ENCODE data around the gene VWA3A. TPM values are rescaled to one million over a fixed set of nuclear protein-coding genes. Genes with fewer than 3 reads are reported as not detected.
"Not testable (repeated sequence)": the region's sequence is repeated elsewhere in the genome, so short reads cannot be mapped to it uniquely, and the experiment has no call there.

The VWA3A gene
- polyA plus RNA-seq, 2 of the 4 experiments (the other 2 are of a cell fraction), result 0.17 TPM; not detected in 1

DNA sequence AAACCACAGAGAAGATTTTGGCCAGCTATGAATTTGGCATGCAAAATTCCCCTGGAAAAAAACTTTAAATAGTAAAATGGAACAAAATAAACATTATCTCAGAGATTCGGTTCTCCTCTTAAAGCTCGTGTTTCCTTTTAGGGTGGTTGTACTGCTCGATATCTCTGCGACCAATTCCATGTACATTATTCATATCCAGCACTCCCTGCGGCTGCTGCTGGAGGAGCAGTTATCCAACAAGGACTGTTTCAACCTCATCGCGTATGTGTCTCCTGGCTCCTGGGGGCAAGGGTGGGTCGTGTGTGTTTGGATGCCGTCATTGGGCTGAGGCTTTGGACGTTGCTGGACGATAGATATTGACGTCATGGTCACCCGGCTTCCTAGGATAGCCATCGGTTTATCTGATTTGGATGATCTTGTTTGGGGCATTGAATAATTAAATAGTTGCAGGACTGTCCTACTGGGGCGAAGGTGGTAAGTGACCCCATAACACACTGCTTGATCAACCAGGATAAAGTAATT lies 33.8 kb downstream of the VWA3A start:
- ChIA-PET CTCF (interaction anchor here (0.8 kb wide), 1 partner anchor 48 kb away, joined by 4 read pairs; no protein-coding TSS in a partner anchor), POLR2A (no interaction called here)
- ATAC-seq (no peak), DNase-seq (ENCODE audit: low read depth in 1 of 2, low spot score in 1 of 2) (no peak), FAIRE-seq (no peak)
- 64% methylated on average over 15 of the region's 15 CpGs for WGBS (ENCODE audit: missing lambda C conversion rate)
- no peaks in the 10 kb centered on the region for H3K4me1 ChIP-seq
- no peak overlapping the region for H3K4me3 ChIP-seq
- 0 out of 3 replicates have a peak, but pooled peaks cover 5% of the 10 kb centered on the region for H3K9me3 ChIP-seq
- no peak for TF ChIP-seq NPAS2 (CRISPR knock-in tag; IDR thresholded peaks at IDR 0.05; ENCODE audit: borderline replicate concordance)
- TF ChIP-seq ZC3H11A (IDR thresholded peaks at IDR 0.05), result no peak
- TF ChIP-seq CBX8 (IDR thresholded peaks at IDR 0.05), result no peak
- TF ChIP-seq, protein P1, sequence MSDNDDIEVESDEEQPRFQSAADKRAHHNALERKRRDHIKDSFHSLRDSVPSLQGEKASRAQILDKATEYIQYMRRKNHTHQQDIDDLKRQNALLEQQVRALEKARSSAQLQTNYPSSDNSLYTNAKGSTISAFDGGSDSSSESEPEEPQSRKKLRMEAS (IDR thresholded peaks at IDR 0.05), result no peak
- no peak for TF ChIP-seq TFCP2L1 (CRISPR knock-in tag; IDR thresholded peaks at IDR 0.05)
- no peak for TF ChIP-seq HOXB13 (CRISPR knock-in tag; IDR thresholded peaks at IDR 0.05; ENCODE audit: low read depth)
- TF ChIP-seq MYC (IDR thresholded peaks at IDR 0.05; ENCODE audit: borderline replicate concordance, low read length), result no peak
- TF ChIP-seq POLR2AphosphoS2 (conservative IDR thresholded peaks at IDR 0.05; ENCODE audit: low read length), result no peak
- TF ChIP-seq CEBPB (IDR thresholded peaks at IDR 0.05), result no peak
- no peak overlapping the region for H3K4me2 ChIP-seq
- H3K27ac ChIP-seq, result no peak overlapping the region

DNA sequence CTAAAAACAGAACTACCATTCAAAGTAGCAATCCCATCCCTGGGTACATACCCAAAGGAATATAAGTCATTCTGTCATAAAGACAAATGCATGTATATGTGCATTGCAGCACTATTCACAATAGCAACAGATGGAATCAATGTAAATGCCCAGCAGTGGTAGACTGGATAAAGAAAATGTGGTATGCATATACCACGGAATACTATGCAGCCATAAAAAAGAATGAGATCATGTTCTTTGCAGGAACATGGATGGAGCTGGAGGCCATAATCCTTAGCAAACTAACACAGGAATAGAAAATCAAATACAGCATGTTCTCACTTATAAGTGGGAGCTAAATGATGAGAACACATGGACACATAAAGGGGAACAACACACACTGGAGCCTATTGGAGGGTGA lies 36.2 kb downstream of the VWA3A start:
- DNase-seq (ENCODE audit: low read depth in 1 of 2, low spot score in 1 of 2); ATAC-seq; H3K4me2 ChIP-seq; POLR2A ChIA-PET; H3K4me3 ChIP-seq; H3K27ac ChIP-seq; FAIRE-seq; H3K9me3 ChIP-seq; H3K4me1 ChIP-seq: not testable (repeated sequence)
- WGBS (ENCODE audit: missing lambda C conversion rate), result 28% methylated on average over 1 of the region's 1 CpG
- CTCF ChIA-PET, result interaction anchor here (2.0 kb wide), 1 partner anchor 51 kb away, joined by 4 read pairs; no protein-coding TSS in a partner anchor

DNA sequence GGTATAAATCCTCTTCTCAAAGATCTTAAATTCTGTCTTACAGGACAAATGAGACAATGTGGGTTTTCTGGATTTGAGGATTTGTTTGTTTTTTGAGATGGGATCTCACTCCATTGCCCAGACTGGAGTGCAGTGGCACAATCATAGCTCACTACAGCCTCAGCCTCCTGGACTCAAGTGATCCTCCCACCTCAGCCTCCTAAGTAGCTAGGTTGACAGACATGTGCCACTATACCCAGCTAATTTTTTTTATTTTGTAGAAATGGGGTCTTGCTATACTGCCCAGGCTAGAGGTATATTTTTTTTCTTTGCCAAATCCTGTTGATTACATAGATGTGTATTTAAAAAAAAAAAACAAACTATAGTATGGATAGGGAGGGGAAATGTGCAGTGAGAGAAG lies 38.2 kb downstream of the VWA3A start:
- 0 out of 3 replicates have a peak, but pooled peaks cover 5% of the 10 kb centered on the region for H3K9me3 ChIP-seq
- H3K4me3 ChIP-seq, result no peak overlapping the region
- no peak for DNase-seq (ENCODE audit: low read depth in 1 of 2, low spot score in 1 of 2)
- FAIRE-seq, result no peak
- no peaks in the 10 kb centered on the region for H3K4me1 ChIP-seq
- ChIA-PET CTCF (interaction anchor here (2.4 kb wide), 1 partner anchor 11 kb away, joined by 10 read pairs; no protein-coding TSS in a partner anchor), POLR2A (no interaction called here)
- H3K4me2 ChIP-seq, result no peak overlapping the region
- ATAC-seq, result no peak
- TF ChIP-seq, protein P2, sequence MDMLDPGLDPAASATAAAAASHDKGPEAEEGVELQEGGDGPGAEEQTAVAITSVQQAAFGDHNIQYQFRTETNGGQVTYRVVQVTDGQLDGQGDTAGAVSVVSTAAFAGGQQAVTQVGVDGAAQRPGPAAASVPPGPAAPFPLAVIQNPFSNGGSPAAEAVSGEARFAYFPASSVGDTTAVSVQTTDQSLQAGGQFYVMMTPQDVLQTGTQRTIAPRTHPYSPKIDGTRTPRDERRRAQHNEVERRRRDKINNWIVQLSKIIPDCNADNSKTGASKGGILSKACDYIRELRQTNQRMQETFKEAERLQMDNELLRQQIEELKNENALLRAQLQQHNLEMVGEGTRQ (IDR thresholded peaks at IDR 0.05), result no peak
- no peak for TF ChIP-seq HDAC2 (IDR thresholded peaks at IDR 0.05)
- H3K27ac ChIP-seq, result no peak overlapping the region

DNA sequence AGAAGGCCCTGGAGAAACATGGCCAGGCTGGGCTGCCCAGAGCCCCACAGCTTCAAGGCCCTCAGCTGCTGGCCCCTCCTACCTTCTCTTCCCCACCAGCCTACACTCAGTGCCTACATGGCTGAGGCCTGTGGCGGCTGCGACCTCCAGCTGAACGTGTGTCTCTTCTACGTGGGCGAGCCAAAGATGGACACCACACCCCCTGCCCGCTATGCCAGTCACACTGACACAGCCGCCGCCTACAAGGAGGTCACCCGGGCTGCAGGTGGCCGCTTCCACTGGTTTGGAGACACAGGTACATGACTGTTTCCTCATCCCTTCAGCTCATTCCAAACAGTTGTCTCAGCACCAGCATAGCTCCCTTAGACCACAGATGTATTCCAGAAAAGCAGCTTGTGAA lies 40.5 kb downstream of the VWA3A start:
- H3K4me2 ChIP-seq, result no peak overlapping the region
- FAIRE-seq, result no peak
- no peak overlapping the region for H3K27ac ChIP-seq
- no peak for TF ChIP-seq HOXA7 (CRISPR knock-in tag; IDR thresholded peaks at IDR 0.05)
- no peak for TF ChIP-seq FOSL2 (IDR thresholded peaks at IDR 0.05)
- TF ChIP-seq FOSL2 (CRISPR knock-in tag; IDR thresholded peaks at IDR 0.05), result no peak
- TF ChIP-seq BHLHE40 (IDR thresholded peaks at IDR 0.05; ENCODE audit: low read depth, low read length), result no peak
- no peak for TF ChIP-seq CHD2 (IDR thresholded peaks at IDR 0.05; ENCODE audit: low read length, partially characterized antibody)
- no peak for TF ChIP-seq HEYL (CRISPR knock-in tag; IDR thresholded peaks at IDR 0.05)
- no peak for TF ChIP-seq TP53 (CRISPR knock-in tag; IDR thresholded peaks at IDR 0.05)
- TF ChIP-seq RAD21 (conservative IDR thresholded peaks at IDR 0.05 in 1 of 2, IDR thresholded peaks at IDR 0.05 in 1 of 2), result no peak
- no peak for TF ChIP-seq PHF8 (IDR thresholded peaks at IDR 0.05; ENCODE audit: borderline replicate concordance, low read depth)
- no peak for TF ChIP-seq CHD4 (IDR thresholded peaks at IDR 0.05; ENCODE audit: borderline replicate concordance)
- TF ChIP-seq, protein P3, sequence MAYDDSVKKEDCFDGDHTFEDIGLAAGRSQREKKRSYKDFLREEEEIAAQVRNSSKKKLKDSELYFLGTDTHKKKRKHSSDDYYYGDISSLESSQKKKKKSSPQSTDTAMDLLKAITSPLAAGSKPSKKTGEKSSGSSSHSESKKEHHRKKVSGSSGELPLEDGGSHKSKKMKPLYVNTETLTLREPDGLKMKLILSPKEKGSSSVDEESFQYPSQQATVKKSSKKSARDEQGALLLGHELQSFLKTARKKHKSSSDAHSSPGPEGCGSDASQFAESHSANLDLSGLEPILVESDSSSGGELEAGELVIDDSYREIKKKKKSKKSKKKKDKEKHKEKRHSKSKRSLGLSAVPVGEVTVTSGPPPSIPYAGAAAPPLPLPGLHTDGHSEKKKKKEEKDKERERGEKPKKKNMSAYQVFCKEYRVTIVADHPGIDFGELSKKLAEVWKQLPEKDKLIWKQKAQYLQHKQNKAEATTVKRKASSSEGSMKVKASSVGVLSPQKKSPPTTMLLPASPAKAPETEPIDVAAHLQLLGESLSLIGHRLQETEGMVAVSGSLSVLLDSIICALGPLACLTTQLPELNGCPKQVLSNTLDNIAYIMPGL (CRISPR knock-in tag; IDR thresholded peaks at IDR 0.05; ENCODE audit: borderline replicate concordance), result no peak
- no peak for TF ChIP-seq CEBPB (IDR thresholded peaks at IDR 0.05)
- TF ChIP-seq FOSB (CRISPR knock-in tag; IDR thresholded peaks at IDR 0.05), result no peak
- no peak for TF ChIP-seq ZFP36 (IDR thresholded peaks at IDR 0.05; ENCODE audit: borderline replicate concordance, partially characterized antibody)
- no peak for TF ChIP-seq HOXB13 (CRISPR knock-in tag; IDR thresholded peaks at IDR 0.05; ENCODE audit: low read depth)
- TF ChIP-seq CBX8 (IDR thresholded peaks at IDR 0.05), result no peak
- TF ChIP-seq, protein P4, sequence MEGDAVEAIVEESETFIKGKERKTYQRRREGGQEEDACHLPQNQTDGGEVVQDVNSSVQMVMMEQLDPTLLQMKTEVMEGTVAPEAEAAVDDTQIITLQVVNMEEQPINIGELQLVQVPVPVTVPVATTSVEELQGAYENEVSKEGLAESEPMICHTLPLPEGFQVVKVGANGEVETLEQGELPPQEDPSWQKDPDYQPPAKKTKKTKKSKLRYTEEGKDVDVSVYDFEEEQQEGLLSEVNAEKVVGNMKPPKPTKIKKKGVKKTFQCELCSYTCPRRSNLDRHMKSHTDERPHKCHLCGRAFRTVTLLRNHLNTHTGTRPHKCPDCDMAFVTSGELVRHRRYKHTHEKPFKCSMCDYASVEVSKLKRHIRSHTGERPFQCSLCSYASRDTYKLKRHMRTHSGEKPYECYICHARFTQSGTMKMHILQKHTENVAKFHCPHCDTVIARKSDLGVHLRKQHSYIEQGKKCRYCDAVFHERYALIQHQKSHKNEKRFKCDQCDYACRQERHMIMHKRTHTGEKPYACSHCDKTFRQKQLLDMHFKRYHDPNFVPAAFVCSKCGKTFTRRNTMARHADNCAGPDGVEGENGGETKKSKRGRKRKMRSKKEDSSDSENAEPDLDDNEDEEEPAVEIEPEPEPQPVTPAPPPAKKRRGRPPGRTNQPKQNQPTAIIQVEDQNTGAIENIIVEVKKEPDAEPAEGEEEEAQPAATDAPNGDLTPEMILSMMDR (IDR thresholded peaks at IDR 0.05), result no peak
- no peak for TF ChIP-seq SREBF2 (IDR thresholded peaks at IDR 0.05)
- no peak for TF ChIP-seq ZC3H11A (IDR thresholded peaks at IDR 0.05)
- TF ChIP-seq GATA3 (IDR thresholded peaks at IDR 0.05; ENCODE audit: borderline replicate concordance), result no peak
- TF ChIP-seq ESRRA (IDR thresholded peaks at IDR 0.05; ENCODE audit: borderline replicate concordance, low read length), result no peak
- ChIA-PET POLR2A (interaction anchor here (0.9 kb wide), 1 partner anchor 9 kb away, joined by 5 read pairs; no protein-coding TSS in a partner anchor), CTCF (interaction anchor here (0.7 to 1.4 kb wide), 7 partner anchors 9 to 131 kb away, joined by 3 to 8 read pairs (median 3); no protein-coding TSS in a partner anchor)
- WGBS (ENCODE audit: missing lambda C conversion rate), result 87% methylated on average over 10 of the region's 10 CpGs
- DNase-seq (ENCODE audit: low read depth in 1 of 2, low spot score in 1 of 2), result no peak
- H3K4me1 ChIP-seq, result no peaks in the 10 kb centered on the region
- no peak for ATAC-seq
- 0 out of 3 replicates have a peak, but pooled peaks cover 5% of the 10 kb centered on the region for H3K9me3 ChIP-seq
- H3K4me3 ChIP-seq, result no peak overlapping the region

Data from A549 (cell line).